T-helper 9 cell (primary cell): ENCODE results near the gene APLP2.
"Not testable (repeated sequence)": the region's sequence is repeated elsewhere in the genome, so short reads cannot be mapped to it uniquely, and the experiment has no call there.

Experiments used
- DNase-seq: peaks from one replicate; pipeline ENCODE4 v3.0.0-alpha.2; 2020

The APLP2 gene

DNA sequence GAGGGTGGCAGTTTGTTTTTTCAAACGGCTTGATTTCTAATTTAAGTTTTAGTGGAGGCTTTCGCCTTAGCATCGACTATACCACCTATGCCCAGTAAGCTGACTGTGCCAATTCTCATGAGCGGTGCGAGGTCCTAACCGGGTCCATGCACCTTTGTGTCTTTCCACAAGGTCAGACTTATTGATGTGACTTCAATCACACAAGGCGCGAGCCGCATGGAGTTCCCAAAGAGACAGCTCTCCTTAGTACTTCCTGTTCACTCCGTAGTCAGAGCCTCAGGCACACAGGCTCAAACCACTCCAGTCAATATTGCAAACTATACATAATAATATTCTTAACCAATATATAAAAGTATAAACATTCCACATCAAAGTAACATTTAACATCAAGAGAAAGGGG is 108.1 kb downstream of the APLP2 start:
- no peak for DNase-seq

GRCh38 chr11:130178441-130179339 is 109.0 kb downstream of the APLP2 start:
- no peak for DNase-seq

DNA sequence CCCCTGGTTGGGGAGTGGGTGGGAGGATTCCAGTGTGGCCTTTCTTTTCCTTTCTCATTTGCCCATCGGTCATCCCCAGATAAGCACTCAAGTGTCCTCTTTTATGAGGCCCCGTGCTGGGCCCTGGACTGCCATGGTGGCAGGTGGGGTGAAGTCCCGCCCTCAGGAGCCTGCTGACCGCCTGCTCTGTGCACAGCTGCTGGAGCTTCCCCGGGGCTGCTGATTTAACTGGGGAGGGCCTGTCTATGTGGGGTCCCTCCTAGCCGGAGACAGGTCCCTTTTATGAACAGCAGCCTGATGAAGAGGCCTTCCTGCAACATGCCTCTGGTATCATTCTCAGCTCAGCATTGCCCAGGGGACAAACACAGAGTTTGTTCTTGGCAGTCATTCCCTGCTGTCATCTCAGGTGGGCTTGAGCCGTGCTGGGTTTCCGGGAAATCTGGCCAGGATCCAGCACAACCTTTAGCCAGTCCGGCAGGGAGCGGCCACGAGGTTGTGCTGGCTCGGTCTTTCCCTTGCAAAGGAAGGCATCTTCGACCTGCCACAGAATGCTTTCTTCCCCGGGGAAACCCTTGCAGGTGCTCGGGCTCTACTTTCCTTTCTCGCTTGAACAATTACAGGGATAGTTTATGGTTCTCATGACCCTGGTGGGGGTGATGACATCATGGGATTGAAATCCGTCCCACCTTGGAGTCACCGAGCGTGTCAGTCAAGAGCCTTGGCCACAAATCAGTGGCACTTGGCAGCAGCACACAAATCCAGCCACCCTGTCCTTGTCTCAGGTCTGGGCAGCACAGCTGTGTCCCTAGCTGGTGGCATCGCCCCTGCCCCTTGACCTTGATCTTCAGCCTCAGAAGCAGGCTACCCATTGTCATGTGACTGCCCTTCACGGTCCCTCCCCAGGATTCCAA is 110.0 kb downstream of the APLP2 start:
- no peak for DNase-seq

GRCh38 chr11:130180491-130180890 is 110.8 kb downstream of the APLP2 start:
- no peak for DNase-seq

GRCh38 chr11:130180896-130181294 is 111.2 kb downstream of the APLP2 start:
- no peak for DNase-seq

GRCh38 chr11:130181295-130182272 is 111.9 kb downstream of the APLP2 start:
- DNase-seq = no peak

GRCh38 chr11:130183878-130184610 is 114.3 kb downstream of the APLP2 start:
- no peak for DNase-seq

GRCh38 chr11:130187096-130187495 is 117.4 kb downstream of the APLP2 start:
- DNase-seq = no peak

DNA sequence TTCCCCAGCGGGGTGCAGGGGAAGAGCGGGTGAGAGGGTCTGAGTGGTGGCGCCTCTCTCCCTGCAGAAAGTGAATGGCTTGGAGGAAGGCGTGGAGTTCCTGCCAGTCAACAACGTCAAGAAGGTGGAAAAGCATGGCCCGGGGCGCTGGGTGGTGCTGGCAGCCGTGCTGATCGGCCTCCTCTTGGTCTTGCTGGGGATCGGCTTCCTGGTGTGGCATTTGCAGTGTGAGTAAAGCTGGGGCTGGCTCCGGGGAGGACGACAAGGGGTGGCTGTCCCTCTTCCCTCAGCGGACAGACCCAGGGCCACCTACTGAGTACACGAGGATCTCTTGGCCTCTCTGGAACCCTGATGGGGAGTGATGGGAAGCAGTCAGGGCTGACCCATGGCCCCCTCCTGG is 118.4 kb downstream of the APLP2 start:
- DNase-seq = no peak

GRCh38 chr11:130188585-130189347 is 119.1 kb downstream of the APLP2 start:
- DNase-seq = no peak

- DNase-seq = no peak
Measured at GRCh38 chr11:130189492-130190210, 120.0 kb downstream of the APLP2 start.

DNA sequence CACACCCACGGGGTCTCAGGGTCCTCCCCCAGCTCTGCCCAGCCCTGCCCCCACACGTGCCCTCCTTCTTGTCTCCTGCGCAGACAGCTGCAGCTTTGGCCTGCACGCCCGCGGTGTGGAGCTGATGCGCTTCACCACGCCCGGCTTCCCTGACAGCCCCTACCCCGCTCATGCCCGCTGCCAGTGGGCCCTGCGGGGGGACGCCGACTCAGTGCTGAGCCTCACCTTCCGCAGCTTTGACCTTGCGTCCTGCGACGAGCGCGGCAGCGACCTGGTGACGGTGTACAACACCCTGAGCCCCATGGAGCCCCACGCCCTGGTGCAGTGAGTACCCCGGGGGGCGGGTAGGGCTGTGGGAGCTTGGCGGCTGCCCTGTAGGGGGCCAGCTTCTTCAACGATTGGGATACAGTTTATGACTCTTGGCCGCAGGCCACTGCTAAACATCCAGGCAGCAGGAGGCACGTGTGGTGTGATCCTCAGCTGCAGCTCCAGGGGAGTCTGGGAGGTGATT is 120.7 kb downstream of the APLP2 start:
- DNase-seq = no peak

- no peak for DNase-seq
Measured at GRCh38 chr11:130191896-130192295, 122.2 kb downstream of the APLP2 start.

GRCh38 chr11:130192845-130193267 is 123.2 kb downstream of the APLP2 start:
- DNase-seq = no peak

DNA sequence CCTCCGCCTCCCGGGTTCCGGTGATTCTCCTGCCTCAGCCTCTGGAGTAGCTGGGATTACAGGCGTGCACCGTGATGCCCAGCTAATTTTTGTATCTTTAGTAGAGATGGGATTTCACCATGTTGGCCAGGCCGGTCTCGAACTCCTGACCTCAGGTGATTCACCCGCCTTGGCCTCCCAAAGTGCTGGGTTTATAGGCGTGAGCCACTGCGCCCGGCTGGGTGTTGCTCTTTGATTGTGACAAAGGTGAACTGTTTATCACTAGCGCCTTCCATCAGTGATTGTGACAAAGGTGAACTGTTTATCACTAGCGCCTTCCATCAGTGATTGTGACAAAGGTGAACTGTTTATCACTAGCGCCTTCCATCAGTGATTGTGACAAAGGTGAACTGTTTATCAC is 123.9 kb downstream of the APLP2 start:
- DNase-seq = not testable (repeated sequence)
